Cardiac muscle cell (in vitro differentiated cells and primary cell): ENCODE data around the gene XYLT1. TPM values are rescaled to one million over a fixed set of nuclear protein-coding genes. Genes with fewer than 3 reads are reported as not detected.

Experiments used
- DNase-seq, 2 donors: peaks; one replicate each; pipeline versions ENCODE4 v3.0.0 to v3.0.0-alpha.2; 2010 to 2017; ENCODE audit warnings: low read depth in 1 of 2, low spot score in 1 of 2
- H3K27ac ChIP-seq: fragments of 200-600 bp; sonication (generic); 2 replicates; pipeline ENCODE4 v1.5.1; 2016
- H3K27me3 ChIP-seq: fragments of 200-600 bp; sonication (generic); 2 replicates; pipeline ENCODE4 v1.6.0; 2016; ENCODE audit warnings: control low read depth
- H3K36me3 ChIP-seq: fragments of 200-600 bp; sonication (generic); 2 replicates; pipeline ENCODE4 v1.5.1; 2016; ENCODE audit warnings: control low read depth
- H3K4me1 ChIP-seq: fragments of 200-600 bp; sonication (generic); 2 replicates; pipeline ENCODE4 v1.8.1; 2017; ENCODE audit warnings: low read depth, mild to moderate bottlenecking, mixed run types
- H3K4me3 ChIP-seq: fragments of 200-600 bp; sonication (generic); 2 replicates; pipeline ENCODE4 v1.5.1; 2016; ENCODE audit warnings: mild to moderate bottlenecking
- H3K9me3 ChIP-seq: fragments of 200-600 bp; sonication (generic); 2 replicates; pipeline ENCODE4 v1.5.1; 2017; ENCODE audit warnings: low read depth, mild to moderate bottlenecking, control low read depth
- polyA plus RNA-seq: library from polyadenylated mRNA; unstranded; fragments of >200 nt; fragmentation: Nextera tagmentation; extraction: Ambion mirVana; gene quantifications from 2 replicates; pipeline ENCODE4 v1.2.1, GENCODE V29; 2016
- total RNA-seq: library from RNA; depleted of rRNA; stranded (reverse); fragments of >200 nt; gene quantifications from 2 replicates; pipeline ENCODE4 v1.2.3, GENCODE V29; 2016
- TF ChIP-seq, protein P1 (sequence below): IDR thresholded peaks from 2 replicates; pipeline ENCODE4 v1.5.1; 2012; ENCODE audit warnings: low read depth, mild to moderate bottlenecking, low read length

XYLT1 gene
- total and polyA plus RNA-seq, 2 experiments from 2014 or later, result 3.1 to 7.2 TPM

DNA sequence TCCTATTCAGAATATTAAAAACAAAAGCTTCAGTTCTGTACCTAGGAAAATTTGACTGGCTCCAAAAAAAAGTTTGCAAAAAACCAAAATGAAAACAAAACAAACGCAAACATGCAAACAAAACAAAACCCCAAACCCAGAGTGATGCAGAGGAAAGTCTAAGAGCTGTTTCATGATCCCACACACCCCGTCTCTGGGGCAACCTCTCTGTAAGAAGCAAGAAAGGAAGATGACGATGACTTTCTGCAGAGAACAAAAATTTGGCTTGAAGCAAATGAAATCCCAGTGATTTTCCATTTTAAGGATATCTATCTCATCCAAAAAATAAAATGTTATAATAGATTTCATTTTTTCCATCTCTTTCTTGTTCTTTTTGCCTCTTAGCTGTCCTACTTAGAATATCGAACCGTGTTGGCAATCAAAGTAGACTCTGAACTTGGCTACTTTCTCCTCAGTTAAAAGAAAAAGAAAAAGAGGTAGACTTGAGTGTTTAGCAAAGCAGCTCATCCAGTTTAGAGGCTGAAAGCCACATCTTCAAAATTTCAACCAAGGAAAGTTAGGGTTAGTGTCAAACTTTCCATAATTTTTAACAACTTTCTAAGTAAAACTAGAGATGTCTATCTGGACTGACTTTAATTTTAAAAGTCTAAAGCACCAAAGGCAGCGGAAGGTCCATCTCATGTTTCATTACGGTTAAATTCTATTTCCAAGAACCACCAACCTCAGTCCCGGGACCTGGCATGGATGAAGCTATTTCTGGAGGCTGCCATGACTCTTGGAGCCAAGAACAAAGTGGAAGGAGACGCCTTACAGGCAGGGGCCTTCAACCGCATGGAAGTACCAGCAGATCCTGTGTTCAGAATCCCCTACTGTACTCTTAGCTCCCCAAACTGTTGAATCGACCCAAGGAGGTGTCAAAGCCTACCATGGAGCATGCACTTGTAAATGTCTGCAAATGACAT, 180.8 kb downstream of the XYLT1 start:
- Histone ChIP-seq H3K4me1 (peaks cover 8% of the 10 kb centered on the region), H3K27me3 (no peaks in the 10 kb centered on the region), H3K9me3 (no peaks in the 10 kb centered on the region), H3K36me3 (no peaks in the 10 kb centered on the region), H3K27ac (no peak overlapping the region), H3K4me3 (no peak overlapping the region)
- TF ChIP-seq, protein P1, sequence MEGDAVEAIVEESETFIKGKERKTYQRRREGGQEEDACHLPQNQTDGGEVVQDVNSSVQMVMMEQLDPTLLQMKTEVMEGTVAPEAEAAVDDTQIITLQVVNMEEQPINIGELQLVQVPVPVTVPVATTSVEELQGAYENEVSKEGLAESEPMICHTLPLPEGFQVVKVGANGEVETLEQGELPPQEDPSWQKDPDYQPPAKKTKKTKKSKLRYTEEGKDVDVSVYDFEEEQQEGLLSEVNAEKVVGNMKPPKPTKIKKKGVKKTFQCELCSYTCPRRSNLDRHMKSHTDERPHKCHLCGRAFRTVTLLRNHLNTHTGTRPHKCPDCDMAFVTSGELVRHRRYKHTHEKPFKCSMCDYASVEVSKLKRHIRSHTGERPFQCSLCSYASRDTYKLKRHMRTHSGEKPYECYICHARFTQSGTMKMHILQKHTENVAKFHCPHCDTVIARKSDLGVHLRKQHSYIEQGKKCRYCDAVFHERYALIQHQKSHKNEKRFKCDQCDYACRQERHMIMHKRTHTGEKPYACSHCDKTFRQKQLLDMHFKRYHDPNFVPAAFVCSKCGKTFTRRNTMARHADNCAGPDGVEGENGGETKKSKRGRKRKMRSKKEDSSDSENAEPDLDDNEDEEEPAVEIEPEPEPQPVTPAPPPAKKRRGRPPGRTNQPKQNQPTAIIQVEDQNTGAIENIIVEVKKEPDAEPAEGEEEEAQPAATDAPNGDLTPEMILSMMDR, result no peak
- DNase-seq, result no peak

DNA sequence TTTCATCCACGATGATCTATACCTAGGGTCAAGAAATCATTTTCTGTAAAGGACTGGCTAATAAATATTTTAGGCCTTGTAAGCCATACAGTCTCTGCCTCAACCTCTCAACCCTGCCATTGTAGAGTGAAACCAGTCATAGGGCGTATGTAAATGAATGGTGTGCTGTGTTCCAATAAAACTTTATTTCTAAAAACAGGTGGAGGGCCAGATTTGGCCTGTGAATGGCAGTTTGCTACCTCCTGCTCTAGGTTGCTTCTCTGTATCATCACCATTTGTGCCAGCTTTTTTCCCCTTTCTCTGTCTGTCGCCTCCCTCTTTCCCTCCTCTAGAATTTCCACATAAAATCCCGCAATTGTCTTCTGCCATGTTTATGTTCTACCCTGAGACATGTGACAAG, 181.7 kb downstream of the XYLT1 start:
- Histone ChIP-seq H3K4me3 (no peak overlapping the region), H3K27ac (no peak overlapping the region), H3K27me3 (no peaks in the 10 kb centered on the region), H3K9me3 (no peaks in the 10 kb centered on the region), H3K36me3 (no peaks in the 10 kb centered on the region), H3K4me1 (peaks cover 8% of the 10 kb centered on the region)
- TF ChIP-seq, protein P1, result no peak
- DNase-seq, result no peak

DNA sequence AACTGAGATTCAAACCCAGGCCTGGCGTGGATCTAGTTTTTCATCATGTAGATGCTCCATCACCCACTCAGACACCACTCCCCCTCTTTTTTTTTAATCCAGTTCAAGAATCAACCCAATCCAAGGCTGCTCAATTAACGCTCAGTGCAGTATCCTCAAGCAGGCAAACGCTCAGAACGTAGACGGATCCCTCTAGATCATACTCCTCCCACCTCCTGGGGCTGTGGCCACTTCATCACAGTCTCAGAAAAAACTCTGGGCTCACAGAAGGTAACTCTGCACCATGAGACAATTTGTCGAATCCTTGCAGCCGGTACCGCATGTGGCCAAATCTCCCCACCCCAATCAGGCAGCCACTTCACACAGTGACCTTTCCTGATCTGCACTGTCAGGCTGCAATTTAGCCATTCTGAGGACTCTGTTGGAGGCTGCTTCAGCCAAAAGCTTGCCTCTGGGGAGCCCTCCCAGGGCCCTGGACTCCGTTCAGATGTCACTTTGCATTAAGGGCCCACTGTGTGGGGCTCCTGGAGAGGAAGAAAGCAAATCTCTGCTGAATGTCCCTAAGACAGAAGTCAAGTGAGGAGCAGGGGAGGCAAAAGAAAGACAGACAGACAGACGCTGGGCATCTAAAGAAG, 183.5 kb downstream of the XYLT1 start:
- Histone ChIP-seq H3K4me3 (no peak overlapping the region), H3K27ac (peak overlapping the region; percentile 47), H3K36me3 (no peaks in the 10 kb centered on the region), H3K27me3 (no peaks in the 10 kb centered on the region), H3K4me1 (peaks cover 8% of the 10 kb centered on the region), H3K9me3 (no peaks in the 10 kb centered on the region)
- TF ChIP-seq, protein P1, result no peak
- peak in 1 of 2 donors; percentile 23 for DNase-seq

DNA sequence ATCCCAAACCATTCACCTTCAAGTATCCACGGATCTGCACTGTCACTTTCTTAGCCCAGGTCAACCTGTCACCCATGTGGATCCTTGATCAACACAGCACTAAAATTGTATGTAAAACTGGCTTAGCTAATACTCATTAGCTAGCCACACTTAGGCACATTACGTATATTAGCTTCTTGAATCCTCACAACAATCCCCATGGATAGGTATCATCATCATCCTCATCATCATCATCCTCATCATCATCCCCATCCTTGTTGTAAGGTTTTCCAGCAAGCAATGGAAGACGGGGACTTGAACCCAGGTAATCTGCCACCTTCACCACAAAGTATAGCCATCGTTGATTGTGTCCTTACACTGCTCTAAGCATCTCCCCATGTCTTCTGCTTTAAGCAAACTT, 184.3 kb downstream of the XYLT1 start:
- Histone ChIP-seq H3K27me3 (no peaks in the 10 kb centered on the region), H3K36me3 (no peaks in the 10 kb centered on the region), H3K4me3 (no peak overlapping the region), H3K9me3 (no peaks in the 10 kb centered on the region), H3K4me1 (peaks cover 8% of the 10 kb centered on the region), H3K27ac (no peak overlapping the region)
- TF ChIP-seq, protein P1, result no peak
- no peak for DNase-seq

DNA sequence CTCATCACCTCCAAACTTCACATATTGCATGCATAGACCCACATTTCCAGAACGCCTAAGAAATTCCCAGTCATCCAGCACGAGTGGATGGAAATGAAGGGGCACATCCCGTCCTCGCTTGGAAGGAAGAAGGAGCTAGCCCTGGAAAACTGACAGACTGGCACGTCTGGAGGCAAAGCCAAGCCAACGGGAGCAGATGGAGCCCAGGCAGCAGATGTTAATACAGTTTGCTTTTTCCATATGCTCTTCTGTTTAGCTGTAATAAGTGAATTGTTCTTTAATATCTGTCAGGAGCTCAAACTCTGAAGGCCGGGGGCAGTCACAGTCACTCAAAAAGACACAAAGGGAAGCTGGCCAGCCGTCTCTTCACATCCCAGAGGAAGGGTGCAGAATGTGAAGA, 187.7 kb downstream of the XYLT1 start:
- DNase-seq, result no peak
- TF ChIP-seq, protein P1, result no peak
- H3K27ac ChIP-seq, result no peak overlapping the region

More for the DNA sequence above, 187.7 kb downstream of the XYLT1 start:
- Histone ChIP-seq H3K4me3 (no peak overlapping the region), H3K4me1 (peaks cover 8% of the 10 kb centered on the region), H3K36me3 (no peaks in the 10 kb centered on the region), H3K27me3 (no peaks in the 10 kb centered on the region), H3K9me3 (no peaks in the 10 kb centered on the region)
